WI38 (cell line): Measurements from ENCODE around the gene PDXDC1.
"Not testable (repeated sequence)": the region's sequence is repeated elsewhere in the genome, so short reads cannot be mapped to it uniquely, and the experiment has no call there.

Experiments
- H3K4me3 ChIP-seq: 2 replicates; pipeline ENCODE4 v1.5.1; 2011; ENCODE audit warnings: low read depth, mild to moderate bottlenecking, control low read depth, low read length
- CTCF ChIP-seq: IDR thresholded peaks from 2 replicates; pipeline ENCODE4 v1.5.1; 2012; ENCODE audit warnings: low read depth, mild to moderate bottlenecking, control low read depth, low read length

The PDXDC1 gene

GRCh38 chr16:14974656-14975417 is at the start of gene PDXDC1:
Gene PDXDC1 (plus strand): TSS chr16:14975026. CDS start chr16:14975200, 174 bp downstream.
- peak within 1 kb of the TSS; percentile 92 for H3K4me3 ChIP-seq

GRCh38 chr16:14928064-14928714 is 46.6 kb upstream of the PDXDC1 start:
- not testable (repeated sequence) for H3K4me3 ChIP-seq

GRCh38 chr16:14929176-14929575 is 45.6 kb upstream of the PDXDC1 start:
- not testable (repeated sequence) for H3K4me3 ChIP-seq

- H3K4me3 ChIP-seq = not testable (repeated sequence)
Measured at GRCh38 chr16:14930246-14930645, 44.6 kb upstream of the PDXDC1 start.

GRCh38 chr16:14930971-14931370 is 43.9 kb upstream of the PDXDC1 start:
- not testable (repeated sequence) for H3K4me3 ChIP-seq

GRCh38 chr16:14932581-14933375 is 42.0 kb upstream of the PDXDC1 start:
- H3K4me3 ChIP-seq = not testable (repeated sequence)

- H3K4me3 ChIP-seq = not testable (repeated sequence)
Measured at GRCh38 chr16:14937143-14937542, 37.7 kb upstream of the PDXDC1 start, which contains the start of gene NPIPA1. Gene NPIPA1 (plus strand): TSS chr16:14937443. CDS start chr16:14937443, 0 bp downstream.

GRCh38 chr16:14937994-14938393 is 36.8 kb upstream of the PDXDC1 start:
- H3K4me3 ChIP-seq = not testable (repeated sequence)

- not testable (repeated sequence) for H3K4me3 ChIP-seq
Measured at GRCh38 chr16:14942686-14943085, 32.1 kb upstream of the PDXDC1 start.

GRCh38 chr16:14955546-14956231 is 19.1 kb upstream of the PDXDC1 start:
- no peak for TF ChIP-seq CTCF
- H3K4me3 ChIP-seq = no peak overlapping the region

GRCh38 chr16:14957576-14958322 is 17.1 kb upstream of the PDXDC1 start:
- H3K4me3 ChIP-seq = no peak overlapping the region
- no peak for TF ChIP-seq CTCF

GRCh38 chr16:14958323-14958600 is 16.6 kb upstream of the PDXDC1 start:
- no peak overlapping the region for H3K4me3 ChIP-seq
- TF ChIP-seq CTCF = no peak
